ENCODE data around the gene GPR83. TPM values are rescaled to one million over a fixed set of nuclear protein-coding genes. Genes with fewer than 3 reads are reported as not detected.

The GPR83 gene
- total RNA-seq, 2 donors from 2014 or later, result 0.13 to 0.26 TPM

GRCh38 chr11:94330789-94331188 is 70.4 kb downstream of the GPR83 start:
- H3K4me1 ChIP-seq (ENCODE audit: control insufficient read depth, insufficient read depth, low read length), result no peaks in the 10 kb centered on the region
- no peak overlapping the region for H3K9ac ChIP-seq (ENCODE audit: extremely low read depth, low read length, poor library complexity, severe bottlenecking)
- 97 to 100% methylated on average over 1 to 2 of the region's 2 CpGs for WGBS, 2 experiments (ENCODE audit: insufficient coverage in 1 of 2, insufficient read length in 1 of 2)
- Mint-ChIP-seq H3K27ac (no peak overlapping the region), H3K36me3 (ENCODE audit: low read depth) (no peaks in the 10 kb centered on the region), H3K9me3 (no peaks in the 10 kb centered on the region), H3K27me3 (ENCODE audit: insufficient read depth) (peaks cover 7% of the 10 kb centered on the region), H3K4me1 (no peaks in the 10 kb centered on the region), H3K4me3 (no peak overlapping the region)
- H3K4me3 ChIP-seq (ENCODE audit: low read length), result no peak overlapping the region
- H3K9me3 ChIP-seq (ENCODE audit: control insufficient read depth, low read length), result no peaks in the 10 kb centered on the region
- no peaks in the 10 kb centered on the region for H3K27me3 ChIP-seq (ENCODE audit: control insufficient read depth, insufficient read depth, low read length, poor library complexity, severe bottlenecking)
- DNase-seq, result no peak
- TF ChIP-seq CTCF (conservative IDR thresholded peaks at IDR 0.05), result no peak
- no peaks in the 10 kb centered on the region for H3K36me3 ChIP-seq (ENCODE audit: control insufficient read depth, insufficient read depth, low read length)
- H3K27ac ChIP-seq (ENCODE audit: low read depth, low read length), result no peak overlapping the region

DNA sequence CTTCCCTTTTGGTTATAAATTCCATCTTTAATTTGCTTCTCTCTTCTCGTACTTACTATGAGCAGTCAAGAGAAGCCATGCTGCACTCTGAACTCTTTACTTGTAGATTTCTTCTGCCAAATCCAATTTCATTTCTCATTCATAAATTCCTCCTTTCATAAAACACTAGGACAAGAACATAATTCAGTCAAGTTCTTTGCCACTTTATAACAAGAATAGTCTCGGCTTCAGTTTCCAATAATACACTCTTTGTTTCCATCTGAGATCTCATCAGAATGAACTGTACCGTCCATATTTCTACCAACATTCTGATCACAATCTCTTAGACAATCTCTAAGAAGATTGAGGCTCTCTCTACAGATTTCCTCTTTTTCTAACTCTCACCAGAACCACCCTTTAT is 71.7 kb downstream of the GPR83 start:
- Mint-ChIP-seq H3K36me3 (ENCODE audit: low read depth) (no peaks in the 10 kb centered on the region), H3K27ac (no peak overlapping the region), H3K4me3 (no peak overlapping the region), H3K27me3 (ENCODE audit: insufficient read depth) (peaks cover 7% of the 10 kb centered on the region), H3K9me3 (no peaks in the 10 kb centered on the region), H3K4me1 (no peaks in the 10 kb centered on the region)
- Histone ChIP-seq H3K4me3 (ENCODE audit: low read length) (no peak overlapping the region), H3K9ac (ENCODE audit: extremely low read depth, low read length, poor library complexity, severe bottlenecking) (no peak overlapping the region), H3K4me1 (ENCODE audit: control insufficient read depth, insufficient read depth, low read length) (no peaks in the 10 kb centered on the region), H3K27ac (ENCODE audit: low read depth, low read length) (no peak overlapping the region), H3K36me3 (ENCODE audit: control insufficient read depth, insufficient read depth, low read length) (no peaks in the 10 kb centered on the region), H3K27me3 (ENCODE audit: control insufficient read depth, insufficient read depth, low read length, poor library complexity, severe bottlenecking) (no peaks in the 10 kb centered on the region), H3K9me3 (ENCODE audit: control insufficient read depth, low read length) (no peaks in the 10 kb centered on the region)
- WGBS, 2 experiments (ENCODE audit: insufficient coverage in 1 of 2, insufficient read length in 1 of 2), result 94 to 97% methylated on average over 3 of the region's 3 CpGs
- DNase-seq, result no peak
- no peak for TF ChIP-seq CTCF (conservative IDR thresholded peaks at IDR 0.05)

DNA sequence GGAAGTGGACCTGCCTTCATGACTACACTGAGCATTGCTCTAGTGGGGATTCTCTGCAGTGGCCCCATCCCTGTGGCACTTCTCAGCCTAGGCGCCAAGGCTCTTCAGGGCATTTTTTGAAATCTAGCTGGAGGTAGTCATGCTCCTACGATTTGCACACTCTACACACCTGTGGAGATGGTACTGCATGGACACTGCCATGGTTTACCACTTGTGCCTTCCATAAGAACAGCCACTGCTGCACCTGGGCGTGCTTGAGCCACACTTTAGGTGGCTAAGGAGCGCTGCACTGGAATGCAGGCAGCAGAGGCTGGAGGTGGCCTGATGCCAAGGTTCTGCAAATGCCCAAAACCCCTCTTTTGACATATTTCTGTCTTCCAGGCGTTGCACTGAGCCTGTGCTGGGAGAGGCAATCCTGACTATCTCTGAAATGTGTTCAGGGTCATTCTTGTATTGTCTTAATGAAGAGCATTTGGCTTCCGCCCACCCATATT is 72.6 kb downstream of the GPR83 start:
- Histone ChIP-seq H3K27me3 (ENCODE audit: control insufficient read depth, insufficient read depth, low read length, poor library complexity, severe bottlenecking) (no peaks in the 10 kb centered on the region), H3K9ac (ENCODE audit: extremely low read depth, low read length, poor library complexity, severe bottlenecking) (no peak overlapping the region), H3K9me3 (ENCODE audit: control insufficient read depth, low read length) (no peaks in the 10 kb centered on the region), H3K4me3 (ENCODE audit: low read length) (no peak overlapping the region), H3K36me3 (ENCODE audit: control insufficient read depth, insufficient read depth, low read length) (no peaks in the 10 kb centered on the region), H3K27ac (ENCODE audit: low read depth, low read length) (no peak overlapping the region), H3K4me1 (ENCODE audit: control insufficient read depth, insufficient read depth, low read length) (no peaks in the 10 kb centered on the region)
- H3K27me3 Mint-ChIP-seq (ENCODE audit: insufficient read depth), result peaks cover 7% of the 10 kb centered on the region
- no peaks in the 10 kb centered on the region for H3K9me3 Mint-ChIP-seq
- no peaks in the 10 kb centered on the region for H3K36me3 Mint-ChIP-seq (ENCODE audit: low read depth)
- no peaks in the 10 kb centered on the region for H3K4me1 Mint-ChIP-seq
- no peak overlapping the region for H3K4me3 Mint-ChIP-seq
- no peak for DNase-seq
- no peak overlapping the region for H3K27ac Mint-ChIP-seq
- TF ChIP-seq CTCF (conservative IDR thresholded peaks at IDR 0.05), result no peak
- WGBS, 2 experiments (ENCODE audit: insufficient coverage in 1 of 2, insufficient read length in 1 of 2), result 81 to 94% methylated on average over 5 to 6 of the region's 6 CpGs

Other genes with a start within 250 kb of the GPR83 start
- gene IZUMO1R, start 96.8 kb downstream of the GPR83 start, total RNA-seq, result not detected
- gene MRE11, start 92.4 kb upstream of the GPR83 start, total RNA-seq, result 10 to 100 TPM; 38.1 to 43.5 TPM
- gene ANKRD49, start 92.6 kb upstream of the GPR83 start, total RNA-seq, result 10 to 100 TPM; 11.2 to 14.4 TPM
- not detected for gene C11orf97, start 111.0 kb upstream of the GPR83 start, total RNA-seq
- 1 to 10 TPM; 2.8 to 5.4 TPM for gene FUT4, start 142.5 kb upstream of the GPR83 start, total RNA-seq
- under 1 TPM; 0.24 to 0.82 TPM for gene PIWIL4, start 165.9 kb upstream of the GPR83 start, total RNA-seq